Endothelial cell (in vitro differentiated cells): ENCODE results near the gene ZNF385B. TPM values are rescaled to one million over a fixed set of nuclear protein-coding genes. Genes with fewer than 3 reads are reported as not detected.

Experiments
- DNase-seq: peaks from one replicate; pipeline ENCODE4 v3.0.0; 2021; ENCODE audit warnings: low spot score
- H3K27ac Mint-ChIP-seq: one replicate; pipeline ENCODE4 v1.8.0; 2021; ENCODE audit warnings: mixed read lengths, inconsistent platforms; ENCODE audit not compliant: unreplicated experiment
- H3K27me3 Mint-ChIP-seq: one replicate; pipeline ENCODE4 v1.8.0; 2021; ENCODE audit warnings: mild to moderate bottlenecking, moderate library complexity, mixed read lengths, inconsistent platforms; ENCODE audit not compliant: unreplicated experiment
- H3K36me3 Mint-ChIP-seq: one replicate; pipeline ENCODE4 v1.8.0; 2021; ENCODE audit warnings: mild to moderate bottlenecking, low read depth, mixed read lengths, inconsistent platforms; ENCODE audit not compliant: unreplicated experiment
- H3K4me1 Mint-ChIP-seq: one replicate; pipeline ENCODE4 v1.8.0; 2021; ENCODE audit warnings: mild to moderate bottlenecking, mixed read lengths, inconsistent platforms; ENCODE audit not compliant: unreplicated experiment
- H3K4me3 Mint-ChIP-seq: one replicate; pipeline ENCODE4 v1.8.0; 2021; ENCODE audit warnings: mild to moderate bottlenecking, mixed read lengths, inconsistent platforms; ENCODE audit not compliant: unreplicated experiment
- H3K9me3 Mint-ChIP-seq: one replicate; pipeline ENCODE4 v1.8.0; 2021; ENCODE audit warnings: mixed read lengths, inconsistent platforms; ENCODE audit not compliant: unreplicated experiment
- CTCF ChIP-seq: fragments of 200-600 bp; sonication (generic); IDR thresholded peaks from one replicate; pipeline ENCODE4 v1.5.0; 2021; ENCODE audit warnings: antibody characterized with exemption; ENCODE audit not compliant: unreplicated experiment
- total RNA-seq: library from RNA; stranded (reverse); fragmentation: NEBNext Ultra II Directional; extraction: Animal tissue kit (Norgen Biotek cat#: 25700); gene quantifications from one replicate; pipeline ENCODE4 v1.2.1, GENCODE V29; 2021; ENCODE audit not compliant: unreplicated experiment

Gene ZNF385B
- total RNA-seq, 1 donor from 2014 or later: 0.49 TPM

- Mint-ChIP-seq H3K4me1 (peaks cover 26% of the 10 kb centered on the region), H3K27me3 (no peaks in the 10 kb centered on the region), H3K27ac (peak overlapping the region; percentile 31), H3K4me3 (no peak overlapping the region), H3K9me3 (no peaks in the 10 kb centered on the region), H3K36me3 (no peaks in the 10 kb centered on the region)
- DNase-seq: no peak
- TF ChIP-seq CTCF: no peak
These were observed 431.8 kb downstream of the ZNF385B start for GRCh38 chr2:179429597-179429996.

DNA sequence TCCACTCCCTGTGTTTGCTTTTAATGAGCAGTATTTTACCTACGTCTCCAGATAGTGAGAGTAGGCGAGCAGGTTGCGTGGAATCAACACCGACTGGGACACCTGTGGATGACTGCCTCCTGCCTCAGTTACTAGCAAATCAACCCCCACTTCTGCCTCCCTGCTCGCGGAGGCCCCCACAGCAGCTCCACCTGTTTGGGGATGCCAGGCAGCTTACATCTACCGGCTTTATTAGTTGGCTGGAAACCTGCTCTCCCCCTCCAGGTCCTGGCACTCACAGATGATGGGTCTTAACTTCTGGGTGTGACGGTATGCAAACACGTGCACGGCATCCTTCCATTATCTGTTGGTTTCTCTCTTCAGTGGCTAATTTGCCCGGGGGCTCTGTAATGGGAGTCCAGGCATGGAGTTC is 432.3 kb downstream of the ZNF385B start:
- Mint-ChIP-seq H3K4me3 (no peak overlapping the region), H3K9me3 (no peaks in the 10 kb centered on the region), H3K27ac (peak overlapping the region; percentile 33), H3K4me1 (peaks cover 26% of the 10 kb centered on the region), H3K27me3 (no peaks in the 10 kb centered on the region), H3K36me3 (no peaks in the 10 kb centered on the region)
- DNase-seq: no peak
- TF ChIP-seq CTCF: no peak

DNA sequence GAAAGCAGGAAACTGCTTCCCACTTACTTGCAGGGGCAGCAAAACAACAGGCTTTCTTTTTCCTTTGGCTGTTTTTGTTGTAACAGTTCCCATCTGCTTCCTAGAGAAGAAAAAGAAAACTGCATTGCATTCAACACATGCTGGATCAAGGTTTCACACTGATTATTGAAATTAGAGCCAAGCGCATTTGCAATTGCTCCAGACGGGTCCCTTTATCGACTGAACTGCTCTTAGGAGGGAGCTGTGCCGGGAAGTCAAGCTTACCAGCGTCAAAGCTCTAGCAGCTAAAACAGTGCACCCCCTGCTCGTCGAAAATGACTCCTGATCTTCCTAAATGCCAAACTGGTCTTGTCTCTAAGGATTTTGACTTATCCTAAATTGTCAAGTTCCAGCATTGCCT is 432.8 kb downstream of the ZNF385B start:
- no peaks in the 10 kb centered on the region for H3K27me3 Mint-ChIP-seq
- H3K4me1 Mint-ChIP-seq: peaks cover 26% of the 10 kb centered on the region
- DNase-seq: no peak
- no peaks in the 10 kb centered on the region for H3K36me3 Mint-ChIP-seq
- no peak for TF ChIP-seq CTCF
- H3K4me3 Mint-ChIP-seq: no peak overlapping the region
- H3K27ac Mint-ChIP-seq: peak overlapping the region; percentile 33
- no peaks in the 10 kb centered on the region for H3K9me3 Mint-ChIP-seq

DNA sequence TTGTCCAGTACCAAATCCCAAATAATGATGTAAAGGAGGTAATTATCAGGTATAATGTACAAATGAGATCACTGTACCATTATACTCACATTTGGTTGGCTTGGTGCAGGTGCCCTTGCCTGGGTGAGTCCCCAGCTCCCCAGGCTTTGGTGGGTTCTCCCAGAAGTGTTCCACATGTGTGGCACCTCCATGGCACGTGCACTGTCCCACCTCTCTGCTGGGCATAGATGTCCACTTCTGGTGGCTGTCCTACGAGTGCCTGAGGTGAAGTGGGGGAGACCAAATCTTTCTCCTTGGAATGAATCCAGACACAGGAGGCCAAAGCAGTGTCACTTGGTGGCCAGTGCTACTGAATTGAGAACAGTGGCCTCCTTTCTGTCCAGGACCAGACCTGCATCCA is 434.3 kb downstream of the ZNF385B start:
- Mint-ChIP-seq H3K36me3 (no peaks in the 10 kb centered on the region), H3K4me1 (peaks cover 20% of the 10 kb centered on the region), H3K9me3 (no peaks in the 10 kb centered on the region), H3K4me3 (no peak overlapping the region), H3K27me3 (no peaks in the 10 kb centered on the region), H3K27ac (no peak overlapping the region)
- no peak for DNase-seq
- no peak for TF ChIP-seq CTCF

GRCh38 chr2:179424571-179424970 is 436.8 kb downstream of the ZNF385B start:
- H3K4me3 Mint-ChIP-seq: no peak overlapping the region
- H3K27me3 Mint-ChIP-seq: no peaks in the 10 kb centered on the region
- peaks cover 17% of the 10 kb centered on the region for H3K4me1 Mint-ChIP-seq
- no peaks in the 10 kb centered on the region for H3K36me3 Mint-ChIP-seq
- no peak for TF ChIP-seq CTCF
- H3K9me3 Mint-ChIP-seq: no peaks in the 10 kb centered on the region
- no peak overlapping the region for H3K27ac Mint-ChIP-seq
- DNase-seq: no peak
